Thoracic aorta (tissue), 2 donors: Measurements from ENCODE around the gene COMMD3. TPM values are rescaled to one million over a fixed set of nuclear protein-coding genes. Genes with fewer than 3 reads are reported as not detected.
"Not testable (repeated sequence)": the region's sequence is repeated elsewhere in the genome, so short reads cannot be mapped to it uniquely, and the experiment has no call there.

ENCODE experiments used
- ATAC-seq: fragments of 150-250 bp; one replicate; pipeline ENCODE4 v1.8.0; 2017; ENCODE audit warnings: low read depth; ENCODE audit not compliant: insufficient number of reproducible peaks, low FRiP score
- DNase-seq: peaks from one replicate; pipeline ENCODE4 v3.0.0-alpha.2; 2020; ENCODE audit warnings: low spot score
- H3K27ac ChIP-seq, 2 donors: fragments of 200-600 bp; sonication (generic); 1 replicate in 1 of 2; 2 replicates in 1 of 2; pipeline ENCODE4 v1.5.1; 2016; ENCODE audit warnings: mild to moderate bottlenecking in 2 of 2, moderate library complexity in 2 of 2
- H3K27me3 ChIP-seq: fragments of 200-600 bp; sonication (generic); replicated peaks from 2 replicates; pipeline ENCODE4 v1.6.0; 2016; ENCODE audit warnings: mild to moderate bottlenecking; ENCODE audit not compliant: insufficient read depth
- H3K36me3 ChIP-seq: fragments of 200-600 bp; sonication (generic); one replicate; pipeline ENCODE4 v1.5.1; 2016
- H3K4me1 ChIP-seq, 2 donors: fragments of 200-600 bp; sonication (generic); 1 replicate in 1 of 2; 2 replicates in 1 of 2; pipeline versions ENCODE4 v1.5.1 to v1.6.0; 2016; ENCODE audit warnings: low read depth in 2 of 2, mild to moderate bottlenecking in 1 of 2; ENCODE audit not compliant: control insufficient read depth in 1 of 2
- H3K4me3 ChIP-seq: fragments of 200-600 bp; sonication (generic); 2 replicates; pipeline ENCODE4 v1.5.1; 2016; ENCODE audit warnings: mild to moderate bottlenecking
- H3K9me3 ChIP-seq: fragments of 200-600 bp; sonication (generic); 2 replicates; pipeline ENCODE4 v1.5.1; 2016
- CTCF ChIP-seq: fragments of 200-600 bp; sonication (generic); IDR thresholded peaks from one replicate; pipeline ENCODE4 v1.5.1; 2019; ENCODE audit warnings: antibody characterized with exemption
- total RNA-seq, 2 donors: library from RNA; depleted of rRNA; stranded (reverse); fragments of >200 nt; gene quantifications; one replicate each; pipeline versions ENCODE4 v1.1.0 to v1.2.3, GENCODE V29; 2016

Gene COMMD3
- total RNA-seq, 2 donors from 2014 or later: 12.6 to 90.4 TPM

GRCh38 chr10:22356324-22356873 is 40.2 kb downstream of the COMMD3 start:
- no peaks in the 10 kb centered on the region for H3K4me1 ChIP-seq
- TF ChIP-seq CTCF: no peak
- no peak for ATAC-seq
- no peaks in the 10 kb centered on the region for H3K9me3 ChIP-seq
- no peaks in the 10 kb centered on the region for H3K27me3 ChIP-seq
- H3K4me3 ChIP-seq: no peak overlapping the region
- H3K36me3 ChIP-seq: no peaks in the 10 kb centered on the region
- H3K27ac ChIP-seq: no peak overlapping the region
- DNase-seq: no peak

- not testable (repeated sequence) for H3K27me3 ChIP-seq, ATAC-seq, DNase-seq, H3K36me3 ChIP-seq, H3K4me3 ChIP-seq, H3K4me1 ChIP-seq, H3K27ac ChIP-seq, H3K9me3 ChIP-seq
Observed at GRCh38 chr10:22357770-22358169, 41.6 kb downstream of the COMMD3 start.

- ATAC-seq (no peak), DNase-seq (no peak)
- no peaks in the 10 kb centered on the region for H3K36me3 ChIP-seq
- H3K4me1 ChIP-seq: no peaks in the 10 kb centered on the region
- H3K9me3 ChIP-seq: no peaks in the 10 kb centered on the region
- no peak overlapping the region for H3K4me3 ChIP-seq
- H3K27me3 ChIP-seq: no peaks in the 10 kb centered on the region
- no peak overlapping the region for H3K27ac ChIP-seq
- TF ChIP-seq CTCF: no peak
Observed at GRCh38 chr10:22363305-22363704, 47.1 kb downstream of the COMMD3 start.

- H3K36me3 ChIP-seq: no peaks in the 10 kb centered on the region
- ATAC-seq: no peak
- H3K27ac ChIP-seq: no peak overlapping the region
- H3K4me1 ChIP-seq: no peaks in the 10 kb centered on the region
- no peaks in the 10 kb centered on the region for H3K9me3 ChIP-seq
- TF ChIP-seq CTCF: no peak
- no peak overlapping the region for H3K4me3 ChIP-seq
- DNase-seq: no peak
- no peaks in the 10 kb centered on the region for H3K27me3 ChIP-seq
Observed at GRCh38 chr10:22364407-22365140, 48.4 kb downstream of the COMMD3 start.

GRCh38 chr10:22365233-22365632 is 49.0 kb downstream of the COMMD3 start:
- no peaks in the 10 kb centered on the region for H3K9me3 ChIP-seq
- DNase-seq (no peak), ATAC-seq (no peak)
- H3K36me3 ChIP-seq: no peaks in the 10 kb centered on the region
- H3K27ac ChIP-seq: no peak overlapping the region
- H3K4me3 ChIP-seq: no peak overlapping the region
- H3K27me3 ChIP-seq: no peaks in the 10 kb centered on the region
- TF ChIP-seq CTCF: no peak
- H3K4me1 ChIP-seq: no peaks in the 10 kb centered on the region
